HG02852 (cell line): ENCODE measurements around the gene GSTP1.
A peak's percentile ranks its signal among the peaks of the same experiment; 100 is the strongest.
"Not testable (repeated sequence)": the region's sequence is repeated elsewhere in the genome, so short reads cannot be mapped to it uniquely, and the experiment has no call there.

Experiments
- ATAC-seq: cut with Tn5 transposase; IDR thresholded peaks from one replicate; pipeline ENCODE4 v1.9.1; 2021; ENCODE audit warnings: mild to moderate bottlenecking, moderate library complexity; ENCODE audit not compliant: unreplicated experiment

Gene GSTP1

DNA sequence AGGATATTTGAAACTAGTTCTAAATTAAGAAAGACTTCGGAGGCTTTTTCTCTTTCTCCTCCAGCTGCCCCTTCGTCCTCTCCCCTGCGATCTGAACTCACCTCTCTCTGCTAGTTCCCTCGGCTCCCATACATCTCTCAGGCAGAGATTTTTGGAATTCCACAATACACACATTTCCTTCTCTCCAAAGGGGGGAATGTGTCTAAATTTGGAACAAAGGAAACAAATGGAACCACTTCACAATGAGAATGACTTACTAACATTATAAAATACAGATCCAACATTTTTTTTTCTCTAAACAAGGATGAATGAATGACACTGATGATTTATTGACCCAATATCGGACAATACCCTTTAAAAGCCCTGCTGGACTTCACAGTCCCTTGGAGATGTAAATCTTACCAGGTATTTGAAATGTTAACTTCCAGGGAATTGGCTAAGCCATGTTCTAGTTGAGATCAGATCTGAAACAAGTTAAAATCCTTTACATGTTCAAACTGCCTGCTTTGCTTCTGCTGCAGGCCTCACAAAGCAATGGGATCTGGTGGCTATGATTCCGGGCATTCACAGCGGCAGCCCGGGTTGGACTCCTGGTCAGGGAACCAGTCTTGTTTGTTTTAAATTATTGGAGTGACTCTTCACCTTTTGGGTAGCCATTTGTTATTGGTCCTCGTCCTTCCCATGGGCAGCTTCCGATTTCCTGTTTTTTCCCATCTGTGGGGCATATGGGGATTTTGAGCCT lies 20.5 kb upstream of the GSTP1 start:
- no peak for ATAC-seq

- ATAC-seq, result not testable (repeated sequence)
These were observed 19.9 kb upstream of the GSTP1 start for GRCh38 chr11:67563705-67564114.

GRCh38 chr11:67564230-67564629 lies 19.4 kb upstream of the GSTP1 start:
- ATAC-seq, result no peak

- no peak for ATAC-seq
These were observed 12.2 kb upstream of the GSTP1 start for GRCh38 chr11:67571443-67571842.

- no peak for ATAC-seq
These were observed 11.3 kb upstream of the GSTP1 start for GRCh38 chr11:67572305-67572704.

DNA sequence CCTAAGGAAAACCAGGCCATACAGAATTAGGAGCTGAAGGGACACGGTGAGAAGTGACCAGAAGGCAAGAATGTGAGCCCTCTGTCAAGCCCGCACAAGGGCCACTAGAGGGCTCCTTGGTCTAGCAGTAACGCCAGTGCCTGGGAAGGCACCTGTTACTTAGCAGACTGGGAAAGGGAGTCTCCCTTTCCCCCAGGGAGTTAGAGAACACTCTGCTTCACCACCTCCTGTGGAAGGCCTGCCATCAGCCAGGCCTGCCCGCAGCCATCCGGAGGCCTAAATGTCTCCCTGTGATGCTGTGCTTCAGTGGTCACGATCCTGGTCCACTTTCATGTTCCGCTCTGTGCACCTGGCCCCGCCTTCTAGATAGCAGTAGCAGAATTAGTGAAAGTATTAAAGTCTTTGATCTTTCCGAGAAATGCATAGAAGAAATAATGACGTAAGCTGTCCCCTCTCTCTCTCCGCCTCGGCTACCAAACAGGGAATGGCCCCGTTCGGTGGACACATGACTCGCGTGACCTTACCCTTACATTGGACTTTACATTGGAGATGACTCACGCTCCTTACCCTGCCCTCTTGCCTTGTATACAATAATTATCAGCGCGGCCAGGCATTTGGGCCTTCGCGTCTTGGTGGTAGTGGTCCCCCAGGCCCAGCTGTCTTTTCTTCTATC lies 10.7 kb upstream of the GSTP1 start:
- ATAC-seq, result no peak

DNA sequence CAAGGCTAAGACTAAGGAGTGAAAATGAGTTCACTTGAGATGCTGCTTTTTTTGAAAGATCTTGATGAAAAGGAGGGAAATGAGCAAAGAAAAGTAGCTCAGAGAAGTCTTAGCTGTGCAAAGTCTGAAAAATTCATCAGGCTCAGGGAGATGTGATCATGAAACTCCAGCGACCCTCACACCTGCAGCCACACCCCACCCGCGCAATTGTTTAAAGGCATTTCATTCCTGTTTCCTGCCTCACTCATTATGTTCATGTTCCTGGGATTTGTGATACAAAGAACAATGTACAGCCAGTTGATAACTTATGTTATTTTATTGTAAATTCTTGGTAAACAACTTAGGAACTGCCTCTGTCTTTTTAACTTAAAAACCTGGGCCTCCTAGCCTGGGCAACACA lies 8.7 kb upstream of the GSTP1 start:
- ATAC-seq, result no peak

GRCh38 chr11:67576735-67577475 lies 6.7 kb upstream of the GSTP1 start:
- no peak for ATAC-seq

DNA sequence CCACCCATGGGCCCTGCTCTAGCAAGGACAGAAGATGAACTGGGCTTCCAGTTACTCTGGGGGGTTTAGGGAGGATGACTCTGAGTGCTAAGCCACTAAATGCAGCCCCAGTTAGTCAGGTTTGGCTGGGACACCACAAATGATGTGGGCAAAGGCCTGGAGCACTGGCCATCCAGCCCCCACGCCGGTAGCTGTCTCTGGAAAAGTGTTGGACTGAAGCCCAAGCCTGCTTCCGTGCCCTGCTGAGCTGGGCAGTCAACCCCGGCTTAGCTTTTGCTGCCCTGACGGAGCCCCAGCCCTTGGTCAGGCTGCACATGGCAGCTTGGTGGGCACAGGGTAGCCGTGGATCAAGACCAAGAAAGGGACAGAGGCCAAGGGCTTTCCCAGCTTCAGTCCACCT lies 5.7 kb upstream of the GSTP1 start:
- no peak for ATAC-seq

DNA sequence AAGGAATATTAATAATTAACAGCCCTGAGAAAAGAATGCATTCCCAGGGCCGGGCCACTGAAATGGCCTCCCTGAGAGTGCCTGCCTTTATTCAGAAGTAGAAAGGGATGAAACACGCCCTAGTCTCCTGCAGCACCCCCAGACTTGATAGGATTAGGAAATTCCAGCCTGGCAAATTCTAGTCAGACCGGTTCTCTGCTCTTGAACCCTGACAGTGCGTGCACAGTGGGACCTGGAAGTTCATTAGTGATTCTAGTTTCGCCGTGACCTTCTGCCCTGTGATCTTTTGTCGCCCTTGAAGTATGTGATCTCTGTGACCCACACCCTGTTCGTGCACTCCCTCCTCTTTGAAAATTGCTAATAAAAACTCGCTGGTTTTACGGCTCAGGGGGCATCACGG lies 2.1 kb upstream of the GSTP1 start:
- ATAC-seq, result no peak

DNA sequence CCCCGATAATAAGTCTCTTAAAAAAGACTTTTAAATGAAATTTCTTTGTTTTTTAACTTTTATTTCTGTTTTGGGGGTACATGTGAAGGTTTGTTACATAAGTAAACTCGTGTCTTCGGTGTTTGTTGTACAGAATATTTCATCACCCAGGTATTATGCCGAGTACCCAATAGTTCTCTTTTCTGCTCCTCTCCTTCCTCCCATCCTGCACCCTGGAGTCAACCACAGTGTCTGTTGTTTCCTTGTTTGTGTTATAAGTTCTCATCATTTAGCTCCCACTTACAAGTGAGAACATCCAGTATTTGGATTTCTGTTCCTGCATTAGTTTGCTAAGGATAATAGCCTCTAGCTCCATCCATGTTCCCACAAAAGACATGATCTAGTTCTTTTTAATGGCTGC lies 1.6 kb upstream of the GSTP1 start:
- ATAC-seq, result no peak

- ATAC-seq, result no peak
These were observed 731 bp downstream of the GSTP1 start for GRCh38 chr11:67584205-67584880.

DNA sequence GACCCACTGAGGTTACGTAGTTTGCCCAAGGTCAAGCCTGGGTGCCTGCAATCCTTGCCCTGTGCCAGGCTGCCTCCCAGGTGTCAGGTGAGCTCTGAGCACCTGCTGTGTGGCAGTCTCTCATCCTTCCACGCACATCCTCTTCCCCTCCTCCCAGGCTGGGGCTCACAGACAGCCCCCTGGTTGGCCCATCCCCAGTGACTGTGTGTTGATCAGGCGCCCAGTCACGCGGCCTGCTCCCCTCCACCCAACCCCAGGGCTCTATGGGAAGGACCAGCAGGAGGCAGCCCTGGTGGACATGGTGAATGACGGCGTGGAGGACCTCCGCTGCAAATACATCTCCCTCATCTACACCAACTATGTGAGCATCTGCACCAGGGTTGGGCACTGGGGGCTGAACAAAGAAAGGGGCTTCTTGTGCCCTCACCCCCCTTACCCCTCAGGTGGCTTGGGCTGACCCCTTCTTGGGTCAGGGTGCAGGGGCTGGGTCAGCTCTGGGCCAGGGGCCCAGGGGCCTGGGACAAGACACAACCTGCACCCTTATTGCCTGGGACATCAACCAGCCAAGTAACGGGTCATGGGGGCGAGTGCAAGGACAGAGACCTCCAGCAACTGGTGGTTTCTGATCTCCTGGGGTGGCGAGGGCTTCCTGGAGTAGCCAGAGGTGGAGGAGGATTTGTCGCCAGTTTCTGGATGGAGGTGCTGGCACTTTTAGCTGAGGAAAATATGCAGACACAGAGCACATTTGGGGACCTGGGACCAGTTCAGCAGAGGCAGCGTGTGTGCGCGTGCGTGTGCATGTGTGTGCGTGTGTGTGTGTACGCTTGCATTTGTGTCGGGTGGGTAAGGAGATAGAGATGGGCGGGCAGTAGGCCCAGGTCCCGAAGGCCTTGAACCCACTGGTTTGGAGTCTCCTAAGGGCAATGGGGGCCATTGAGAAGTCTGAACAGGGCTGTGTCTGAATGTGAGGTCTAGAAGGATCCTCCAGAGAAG lies 1.6 kb downstream of the GSTP1 start:
- ATAC-seq, result no peak

GRCh38 chr11:67585911-67586310 lies 2.3 kb downstream of the GSTP1 start:
- ATAC-seq, result no peak

DNA sequence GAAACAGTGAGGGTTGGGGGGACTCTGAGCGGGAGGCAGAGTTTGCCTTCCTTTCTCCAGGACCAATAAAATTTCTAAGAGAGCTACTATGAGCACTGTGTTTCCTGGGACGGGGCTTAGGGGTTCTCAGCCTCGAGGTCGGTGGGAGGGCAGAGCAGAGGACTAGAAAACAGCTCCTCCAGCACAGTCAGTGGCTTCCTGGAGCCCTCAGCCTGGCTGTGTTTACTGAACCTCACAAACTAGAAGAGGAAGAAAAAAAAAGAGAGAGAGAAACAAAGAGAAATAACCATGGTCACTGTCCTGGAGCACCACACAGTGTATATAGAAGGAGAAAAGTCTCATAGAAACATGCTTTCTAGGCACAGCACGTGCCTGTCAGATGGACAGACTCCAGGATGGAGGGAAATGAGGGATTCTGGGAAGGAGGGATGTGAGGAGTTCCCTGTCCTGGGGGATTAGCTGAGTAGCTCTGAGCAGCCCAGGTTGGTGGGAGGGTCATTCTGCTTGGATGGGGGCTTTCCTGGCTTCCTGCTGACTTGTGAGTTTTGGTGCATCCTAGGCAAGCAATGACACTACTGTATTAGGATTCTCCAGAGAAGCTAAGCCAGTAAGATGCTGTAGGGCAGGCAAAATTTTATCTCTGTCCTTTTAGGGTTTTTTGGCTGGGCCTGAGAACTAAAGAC lies 3.1 kb downstream of the GSTP1 start:
- no peak for ATAC-seq

DNA sequence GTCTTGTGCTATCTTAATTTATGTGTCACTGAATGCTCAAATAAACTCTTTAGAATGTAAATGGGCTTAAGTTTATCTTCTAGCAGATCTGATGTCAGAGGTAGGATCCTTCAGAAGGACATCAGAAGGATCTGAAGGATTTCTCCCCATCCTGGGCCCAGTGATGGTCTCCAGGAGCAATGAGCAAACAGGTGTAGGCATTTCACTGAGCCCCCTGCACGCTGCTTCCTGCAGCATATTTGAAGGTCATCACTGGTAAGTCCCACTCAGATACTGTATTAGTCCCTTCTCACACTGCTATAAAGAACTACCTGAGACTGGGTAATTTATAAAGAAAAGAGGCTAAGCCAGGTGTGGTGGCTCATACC lies 4.5 kb downstream of the GSTP1 start:
- peak; percentile 19 for ATAC-seq

DNA sequence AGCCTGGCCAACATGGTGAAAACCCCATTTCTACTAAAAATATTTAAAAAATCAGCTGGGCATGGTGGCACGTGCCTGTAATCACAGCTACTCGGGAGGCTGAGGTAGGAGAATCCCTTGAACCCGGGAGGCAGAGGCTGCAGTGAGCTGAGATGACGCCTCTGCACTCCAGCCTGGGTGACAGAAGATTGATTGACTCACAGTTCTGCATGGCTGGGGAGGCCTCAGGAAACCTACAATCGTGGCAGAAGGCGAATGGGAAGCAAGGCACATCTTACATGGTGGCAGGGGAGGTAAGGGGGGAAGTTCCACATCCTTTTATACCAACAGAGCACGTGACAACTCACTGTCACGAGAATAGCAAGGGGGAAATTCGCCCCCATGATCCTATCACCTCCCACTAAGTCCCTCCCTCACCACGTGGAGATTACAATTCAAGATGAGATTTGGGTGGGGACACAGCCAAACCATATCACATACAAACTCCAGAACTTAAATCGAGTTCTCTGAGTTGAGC lies 5.3 kb downstream of the GSTP1 start:
- ATAC-seq, result not testable (repeated sequence)

DNA sequence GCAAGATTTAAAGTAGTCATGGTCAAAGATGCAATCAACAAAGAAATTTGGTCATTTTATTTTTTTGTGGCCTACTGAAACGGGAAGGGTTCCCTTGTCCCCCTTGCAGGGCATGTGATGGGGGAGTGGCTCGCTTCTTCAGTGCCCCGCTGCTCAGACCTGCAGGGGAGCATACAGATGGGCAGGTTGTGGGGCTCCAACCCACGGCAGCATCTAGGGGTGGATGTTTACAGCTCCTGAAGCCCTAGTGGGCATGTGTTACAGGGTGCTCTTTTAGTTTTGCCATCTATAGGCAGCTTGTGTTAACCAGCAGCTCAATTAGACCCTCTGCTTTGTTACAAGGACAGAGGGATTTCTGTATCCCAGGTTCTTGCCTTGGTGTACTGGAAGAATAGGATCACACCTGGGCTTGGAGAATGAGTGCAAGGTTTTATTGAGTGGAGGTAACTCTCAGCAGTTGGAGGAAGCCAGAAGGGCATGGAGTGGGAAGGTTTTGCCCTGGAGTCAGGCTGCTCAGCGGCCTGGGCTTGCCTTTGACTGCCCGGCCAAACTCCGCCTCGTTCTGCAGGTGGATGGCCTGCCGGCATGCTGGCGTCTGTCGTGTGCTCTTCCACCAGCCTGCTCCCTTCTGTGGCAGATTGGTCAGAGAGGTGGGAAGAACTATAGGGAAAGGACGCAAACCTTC lies 9.4 kb downstream of the GSTP1 start:
- ATAC-seq, result no peak

DNA sequence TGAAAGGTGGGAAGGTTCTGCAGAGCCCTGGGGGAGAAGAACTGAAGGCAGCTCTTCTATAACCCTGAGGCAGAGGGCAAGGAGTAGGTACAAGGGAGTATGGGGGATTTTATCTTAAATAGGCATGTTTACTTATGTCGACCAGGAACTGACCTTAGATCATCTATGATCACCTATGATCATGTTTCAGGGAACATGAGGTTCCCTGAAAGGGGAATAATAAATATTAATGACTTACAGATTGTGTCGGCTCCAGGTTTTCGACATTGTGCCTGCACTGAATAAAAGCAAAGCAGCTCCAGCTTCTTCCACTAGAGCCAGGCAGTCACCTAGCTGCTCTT lies 9.9 kb downstream of the GSTP1 start:
- ATAC-seq, result no peak
